SKM-1 treated with dmso at 0.1 percent for 144 hours (cell line): ENCODE results near the gene CDNF.
"Not testable (repeated sequence)": the region's sequence is repeated elsewhere in the genome, so short reads cannot be mapped to it uniquely, and the experiment has no call there.

Source experiments
- DNase-seq: peaks from one replicate; lab custom pipeline; 2025; ENCODE audit not compliant: unreplicated experiment; lab: John Stamatoyannopoulos, UW

The CDNF gene

DNA sequence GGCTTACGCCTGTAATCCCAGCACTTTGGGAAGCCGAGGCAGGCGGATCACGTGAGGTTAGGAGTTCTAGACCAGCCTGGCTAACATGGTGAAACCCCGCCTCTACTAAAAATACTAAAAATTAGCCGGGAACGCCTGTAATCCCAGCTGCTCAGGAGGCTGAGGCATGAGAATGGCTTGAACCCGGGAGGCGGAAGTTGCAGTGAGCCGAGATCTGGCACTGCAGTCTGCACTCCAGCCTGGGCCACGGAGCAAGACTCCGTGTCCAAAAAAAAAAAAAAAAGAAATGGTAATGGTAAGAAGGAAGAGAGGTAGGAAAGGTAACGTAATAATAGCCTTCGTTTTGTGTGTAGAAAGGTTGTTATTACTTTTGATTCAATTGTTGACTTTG is 1.5 kb upstream of the CDNF start:
- no peak for DNase-seq

DNA sequence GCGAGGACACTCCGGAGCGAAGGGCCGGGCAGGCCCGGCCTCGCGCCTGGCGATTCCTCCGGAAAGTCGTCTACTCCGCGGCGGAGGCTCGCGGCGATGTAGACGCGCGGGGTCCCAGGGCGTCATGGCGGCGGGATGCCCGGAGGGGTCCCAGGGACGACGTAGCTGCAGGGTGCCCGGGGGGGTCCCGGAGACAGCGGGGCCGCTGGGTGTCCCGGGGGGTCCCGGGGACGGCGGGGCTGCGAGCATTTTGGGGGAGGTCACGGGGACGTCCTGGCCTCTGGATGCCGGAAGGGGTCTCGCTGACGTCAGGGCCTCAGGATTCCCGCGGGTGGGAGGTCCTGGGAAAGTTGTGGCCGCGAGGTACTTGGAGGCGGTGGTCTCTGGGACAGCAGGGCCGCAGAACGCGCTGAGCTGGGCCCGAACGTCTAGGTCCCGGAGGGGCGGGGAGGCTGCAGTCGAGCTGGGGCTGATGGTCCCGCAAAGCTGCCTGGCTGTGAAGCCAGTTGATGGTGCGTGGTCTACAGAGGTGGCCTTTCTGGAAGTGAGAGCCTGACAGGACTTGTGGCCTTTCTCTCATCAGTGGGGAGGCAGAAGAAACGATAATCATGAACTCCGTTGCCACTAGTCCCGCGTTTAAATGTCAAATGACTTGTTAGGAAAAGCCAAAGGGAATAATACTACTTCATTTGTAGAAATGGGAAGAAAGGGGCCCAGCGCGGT is 906 bp upstream of the CDNF start:
- no peak for DNase-seq

DNA sequence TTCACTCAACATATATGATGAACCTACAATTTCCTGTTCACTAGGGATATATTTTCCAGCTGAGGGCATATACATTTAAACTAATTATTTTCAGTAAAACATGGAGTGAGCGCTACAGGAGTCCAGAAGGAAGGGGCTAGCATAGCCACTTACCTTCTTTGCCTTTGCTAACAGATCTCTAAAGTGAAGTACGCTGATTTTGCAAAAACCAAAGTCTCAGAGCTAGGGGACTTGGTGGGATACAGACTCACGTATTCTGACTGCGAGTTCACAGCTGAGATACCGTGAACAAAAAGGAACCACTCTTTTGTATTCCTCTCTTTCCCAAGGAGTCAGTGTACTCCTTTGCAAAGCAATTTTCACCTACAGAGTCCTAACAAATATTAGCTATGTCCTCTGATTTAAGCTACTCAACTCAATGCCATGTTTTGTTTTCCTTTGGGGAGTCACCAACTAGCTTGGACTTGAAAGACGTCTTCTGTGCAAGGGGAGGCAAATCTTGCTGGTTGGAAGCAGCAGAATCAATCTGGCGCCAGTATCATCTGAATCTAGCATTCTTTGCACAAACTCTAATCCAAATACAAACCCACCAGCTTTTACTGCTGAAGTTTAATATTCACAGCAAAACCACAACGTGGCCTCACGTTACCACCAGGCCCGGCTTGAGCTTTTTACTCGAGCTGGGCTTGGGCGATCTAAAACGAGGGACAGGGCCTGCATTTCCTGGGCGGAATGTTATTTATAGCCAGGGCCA is 657 bp downstream of the CDNF start:
- no peak for DNase-seq

DNA sequence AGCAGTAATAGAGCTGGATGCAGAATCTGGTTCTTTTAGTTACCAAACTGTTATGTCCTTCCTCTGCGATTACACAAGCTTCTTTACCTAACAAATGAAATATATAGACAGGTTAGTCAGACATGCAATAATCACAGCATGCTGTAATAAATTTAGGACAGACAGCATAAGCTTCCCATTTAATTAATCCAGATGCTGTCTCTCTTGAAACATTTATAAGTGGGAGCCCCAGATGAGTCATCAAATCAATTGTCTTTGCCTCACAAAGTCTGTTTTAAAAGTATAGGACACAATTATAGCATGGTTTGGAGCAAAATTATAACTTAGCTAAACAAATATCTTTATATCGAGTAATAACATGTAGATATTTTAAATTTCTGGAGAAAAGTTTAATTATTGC is 1.6 kb downstream of the CDNF start:
- DNase-seq = no peak

DNA sequence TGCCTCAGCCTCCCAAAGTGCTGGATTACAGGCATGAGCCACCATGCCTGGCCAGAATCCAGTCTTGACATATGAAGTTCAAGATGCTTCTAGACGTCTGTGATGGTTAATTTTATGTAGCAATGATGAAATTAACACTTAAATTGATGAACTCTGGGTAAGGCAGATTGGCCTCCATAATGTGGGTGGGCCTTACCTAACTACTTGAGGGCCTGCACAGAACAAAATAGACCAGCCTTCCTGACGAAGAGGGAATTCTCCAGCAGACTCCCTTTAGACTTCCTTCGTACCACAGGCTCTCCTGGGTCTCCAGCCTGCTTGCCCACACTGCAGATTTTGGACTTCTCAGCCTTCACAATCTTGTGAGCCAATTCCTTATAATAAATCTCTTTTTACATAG is 4.7 kb downstream of the CDNF start:
- DNase-seq = no peak

DNA sequence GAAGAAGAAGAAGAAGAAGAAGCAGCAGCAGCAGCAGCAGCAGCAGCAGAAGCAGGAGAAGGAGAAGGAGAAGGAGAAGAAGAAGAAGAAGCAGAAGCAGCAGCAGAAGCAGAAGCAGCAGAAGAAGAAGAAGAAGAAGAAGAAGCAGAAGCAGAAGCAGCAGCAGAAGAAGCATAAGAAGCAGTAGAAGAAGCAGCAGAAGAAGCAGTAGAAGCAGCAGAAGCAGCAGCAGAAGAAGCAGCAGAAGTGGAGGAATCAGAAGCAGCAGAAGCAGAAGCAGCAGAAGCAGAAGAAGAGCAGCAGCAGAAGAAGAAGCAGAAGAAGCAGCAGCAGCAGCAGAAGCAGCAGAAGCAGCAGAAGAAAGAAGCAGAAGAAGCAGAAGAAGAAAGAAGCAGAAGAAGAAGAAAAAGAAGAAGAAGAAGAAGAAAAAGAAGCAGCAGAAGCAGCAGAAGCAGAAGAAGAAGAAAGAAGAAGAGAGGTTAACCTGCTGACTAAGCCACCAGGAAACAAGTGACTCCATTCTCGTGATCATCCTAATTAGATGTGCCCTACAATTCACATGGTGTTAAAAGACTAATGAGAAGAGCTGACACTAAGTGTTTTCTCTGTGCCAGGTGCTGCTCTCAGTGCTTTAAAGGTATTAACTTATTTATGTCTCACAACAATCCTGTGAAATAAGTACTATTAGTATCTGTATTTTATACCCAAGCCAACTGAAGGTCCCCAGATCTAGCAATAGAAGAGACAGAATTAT is 11.6 kb downstream of the CDNF start:
- peak; percentile 31 for DNase-seq

DNA sequence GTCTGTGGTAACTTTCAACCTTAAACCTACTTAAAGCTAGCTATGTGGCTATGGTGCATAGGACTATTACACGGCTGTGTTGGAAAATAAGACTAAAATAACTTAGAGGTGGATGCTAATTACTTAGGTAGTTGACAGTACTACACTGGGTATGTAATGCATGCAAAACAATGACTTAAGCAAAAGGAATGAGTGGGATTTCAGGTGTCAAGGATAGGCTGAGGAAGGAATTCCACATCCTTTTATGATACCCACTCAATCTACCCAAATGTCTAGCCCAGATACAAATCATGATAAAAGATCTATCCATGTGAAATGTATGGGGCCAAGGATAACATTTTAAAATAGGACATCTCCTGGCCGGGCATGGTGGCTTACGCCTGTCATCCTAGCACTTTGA is 13.9 kb downstream of the CDNF start:
- no peak for DNase-seq

DNA sequence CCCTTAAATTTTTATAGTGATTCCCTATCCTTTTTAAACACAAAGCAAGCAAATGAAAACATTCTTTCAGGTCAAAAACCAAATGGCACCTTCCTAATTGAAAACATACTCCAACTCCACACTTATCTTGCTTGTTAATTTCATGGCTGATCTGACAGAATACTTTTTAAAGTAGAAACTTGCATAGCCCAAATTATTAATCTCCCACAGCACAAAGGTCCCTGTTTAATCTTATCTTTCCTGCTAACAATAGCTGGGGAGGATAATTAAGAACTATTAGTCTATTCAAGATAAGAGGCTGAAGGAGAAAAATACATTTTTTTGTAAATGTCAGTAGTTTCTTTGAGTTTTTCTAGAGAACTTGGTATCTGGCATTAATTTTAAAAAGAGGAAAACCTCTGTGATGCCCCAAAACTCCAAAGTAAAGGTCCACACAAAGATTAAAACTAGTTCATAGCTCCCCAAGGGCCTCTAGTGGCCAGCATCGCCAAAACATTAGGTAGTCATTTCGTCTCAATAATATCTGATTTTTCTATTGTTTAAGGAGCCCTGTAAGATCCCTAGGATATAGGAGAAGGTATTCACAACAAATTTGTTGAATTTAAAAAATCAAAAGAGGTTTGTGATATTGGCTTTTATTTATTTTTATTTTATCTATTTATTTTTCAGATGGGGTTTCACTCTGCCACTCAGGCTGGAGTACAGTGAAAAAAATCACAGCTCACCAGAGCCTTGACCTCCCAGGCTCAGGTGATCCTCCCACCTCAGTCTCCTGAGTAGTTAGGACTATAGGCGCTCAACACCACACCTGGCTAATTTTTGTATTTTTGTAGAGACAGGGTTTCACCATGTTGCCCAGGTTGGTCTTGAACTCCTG is 14.7 kb downstream of the CDNF start:
- peak; percentile 39 for DNase-seq

DNA sequence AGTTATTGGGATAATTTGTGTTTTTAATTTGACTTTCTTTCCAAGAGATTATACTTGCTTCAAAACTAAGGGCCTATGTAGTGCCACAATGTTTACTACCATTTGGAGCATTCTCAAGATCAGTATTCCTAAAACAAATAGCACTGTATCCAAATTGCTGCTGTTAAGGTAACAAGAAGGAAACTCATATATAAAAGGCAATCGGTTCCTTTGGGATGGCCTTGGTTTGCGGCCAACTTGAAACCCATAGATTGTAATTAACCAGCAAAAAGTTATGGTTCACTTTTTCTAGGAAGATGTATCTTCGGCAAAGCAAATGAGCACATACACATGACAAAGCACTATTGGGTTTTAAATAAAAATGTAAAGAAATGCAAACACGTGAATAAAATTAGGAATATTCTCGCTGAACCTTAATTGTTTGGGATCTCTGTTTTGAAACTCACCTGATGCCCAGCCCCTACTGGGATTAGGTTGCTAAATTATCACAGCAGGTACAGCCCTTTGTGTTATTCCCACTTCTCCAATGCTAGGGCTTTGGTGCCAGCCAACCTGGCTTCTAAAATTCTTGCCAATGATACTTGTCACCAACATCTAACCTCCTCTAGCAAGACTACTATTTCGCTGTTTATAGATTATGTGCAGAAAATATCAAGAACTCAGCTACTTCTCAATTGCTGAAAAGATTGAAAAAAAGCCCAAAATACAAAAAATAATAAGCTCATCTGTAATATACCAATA is 16.0 kb downstream of the CDNF start:
- DNase-seq = no peak

DNA sequence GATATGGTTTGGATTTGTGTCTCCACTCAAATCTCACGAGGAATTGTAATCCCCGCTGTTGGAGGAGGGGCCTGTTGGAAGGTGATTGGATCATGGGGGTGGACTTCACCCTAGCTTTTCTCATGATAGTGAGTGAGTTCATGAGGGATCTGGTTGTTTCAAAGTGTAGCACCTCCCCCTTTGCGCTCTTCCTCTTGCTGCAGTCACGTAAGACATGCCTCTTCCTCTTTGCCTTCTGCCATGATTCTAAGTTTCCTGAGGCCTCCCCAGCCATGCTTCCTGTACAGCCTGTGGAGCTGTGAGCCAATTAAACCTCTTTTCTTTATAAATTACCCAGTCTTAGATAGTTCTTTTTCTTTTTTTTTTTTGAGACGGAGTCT is 17.1 kb downstream of the CDNF start:
- no peak for DNase-seq

DNA sequence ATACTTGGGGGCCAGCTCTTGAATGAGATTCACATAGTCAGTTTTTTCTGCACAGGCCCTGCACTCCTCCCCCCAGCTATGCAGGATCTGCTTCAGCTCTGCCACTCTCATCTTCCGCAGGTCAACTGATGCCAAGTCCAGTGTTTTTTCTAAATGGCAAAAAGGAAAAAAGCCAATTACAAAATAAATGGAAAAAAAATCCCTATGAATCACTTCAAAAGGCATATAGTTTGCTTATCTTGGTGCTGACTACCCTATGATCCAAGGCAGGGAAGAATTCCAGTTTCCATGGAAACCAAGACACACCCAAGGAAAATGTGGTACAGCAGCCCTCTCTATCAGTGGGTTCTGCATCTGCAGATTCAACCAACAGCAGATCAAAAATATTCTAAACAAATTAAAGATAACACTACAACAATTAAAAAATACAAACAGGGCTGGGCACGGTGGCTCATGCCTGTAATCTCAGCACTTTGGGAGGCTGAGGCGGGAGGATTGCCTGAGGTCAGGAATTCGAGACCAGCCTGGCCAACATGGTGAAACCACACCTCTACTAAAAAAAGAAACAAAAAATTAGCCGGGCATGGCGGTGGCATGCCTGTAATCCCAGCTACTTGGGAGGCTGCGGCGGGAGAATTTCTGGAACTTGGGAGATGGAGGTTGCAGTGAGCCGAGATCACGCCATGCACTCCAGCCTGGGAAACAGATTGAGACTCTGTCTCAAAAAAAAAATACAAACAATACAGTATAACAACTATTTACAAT is 17.6 kb downstream of the CDNF start:
- DNase-seq = no peak

DNA sequence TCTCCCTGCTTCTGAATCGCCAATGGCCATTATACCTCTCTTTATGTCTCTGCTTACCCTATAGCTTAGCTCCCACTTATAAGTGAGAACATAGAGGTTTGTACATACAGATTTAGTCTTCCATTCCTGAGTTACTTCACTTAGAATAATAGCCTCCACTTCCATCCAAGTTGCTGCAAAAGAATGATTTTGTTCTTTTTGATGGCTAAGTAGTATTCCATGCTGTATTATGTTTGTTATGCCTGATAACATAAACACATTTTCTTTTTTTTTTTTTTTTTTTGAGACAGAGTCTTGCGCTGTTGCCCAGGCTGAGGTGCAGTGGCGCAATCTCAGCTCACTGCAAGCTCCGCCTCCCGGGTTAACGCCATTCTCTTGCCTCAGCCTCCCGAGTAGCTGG is 21.1 kb downstream of the CDNF start:
- not testable (repeated sequence) for DNase-seq

DNA sequence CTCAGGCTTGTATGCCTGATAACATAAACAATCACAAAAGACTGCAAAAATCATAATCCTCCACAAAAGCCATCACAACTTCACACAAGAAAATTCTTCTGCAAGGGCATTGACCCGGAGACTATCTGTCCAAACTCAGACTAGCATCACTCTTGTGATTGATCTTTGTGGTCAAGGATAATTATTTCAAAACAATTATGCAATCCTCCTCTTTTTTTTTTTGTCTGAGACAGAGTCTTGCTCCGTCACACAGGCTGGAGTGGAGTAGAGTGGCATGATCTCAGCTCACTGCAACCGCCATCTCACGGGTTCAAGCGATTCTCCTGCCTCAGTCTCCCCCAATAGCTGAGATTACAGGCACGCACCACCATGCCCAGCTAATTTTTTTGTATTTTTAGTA is 22.2 kb downstream of the CDNF start:
- peak; percentile 4 for DNase-seq

DNA sequence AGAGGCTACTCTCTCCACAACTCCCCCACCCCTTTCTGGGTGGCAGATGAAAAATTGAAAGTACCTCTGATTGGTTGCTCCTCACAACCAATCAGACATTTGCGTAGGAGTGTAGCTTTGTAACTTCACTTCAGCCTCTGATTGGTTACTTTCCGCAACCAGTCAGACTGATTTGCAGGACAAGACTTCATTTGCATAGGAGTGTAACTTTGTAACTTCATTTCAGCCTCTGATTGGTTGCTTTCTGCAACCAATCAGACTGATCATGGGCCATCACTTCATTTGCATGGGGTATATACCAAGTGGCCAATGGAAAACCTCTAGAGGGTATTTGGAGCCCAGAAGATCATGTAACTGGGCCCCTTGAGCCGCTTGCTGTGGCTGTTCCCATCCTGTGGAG is 25.6 kb downstream of the CDNF start:
- no peak for DNase-seq

DNA sequence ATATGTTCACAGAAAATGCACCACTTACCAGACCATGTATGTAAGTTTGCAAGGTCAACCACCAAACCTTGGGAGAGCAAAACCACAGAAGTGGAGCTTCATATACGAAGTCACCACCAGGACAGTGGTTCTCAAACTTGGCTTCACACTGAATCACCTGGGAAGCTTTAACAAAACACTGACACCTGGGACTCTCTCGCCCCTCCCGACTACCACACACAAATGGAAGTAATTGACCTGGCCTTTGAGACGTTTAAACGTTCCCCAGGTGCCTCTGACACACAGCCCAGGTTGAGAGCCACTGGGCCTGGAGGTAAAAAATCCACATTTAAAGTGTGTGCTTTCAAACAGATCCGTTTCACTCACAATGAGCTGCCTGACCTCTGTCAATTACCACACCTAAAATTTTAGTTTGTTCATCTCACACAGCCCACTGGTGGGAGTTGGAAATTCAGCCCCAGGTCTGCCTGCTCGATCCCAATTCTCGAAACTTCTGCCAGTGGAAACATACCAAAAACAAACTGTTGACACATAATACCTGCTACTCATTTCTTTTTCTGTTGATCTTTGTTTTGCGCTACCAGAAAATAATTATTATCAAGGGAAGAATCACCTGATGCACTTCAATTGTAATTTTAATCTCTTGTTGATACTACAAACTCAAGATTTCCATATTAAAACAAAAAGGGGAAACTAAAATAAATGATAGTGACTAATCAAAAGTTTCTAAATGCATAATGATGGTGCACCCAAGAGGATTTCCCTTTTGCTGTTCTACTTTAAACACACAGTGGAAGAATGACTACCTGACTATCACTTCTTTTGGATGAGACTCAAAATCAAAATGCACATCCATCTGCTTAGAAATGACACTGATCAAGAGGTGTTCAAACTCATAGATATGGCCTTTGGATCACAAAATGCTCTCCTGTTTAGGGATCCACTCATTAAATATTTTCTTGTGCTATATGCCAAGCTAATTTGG is 26.6 kb downstream of the CDNF start:
- no peak for DNase-seq

DNA sequence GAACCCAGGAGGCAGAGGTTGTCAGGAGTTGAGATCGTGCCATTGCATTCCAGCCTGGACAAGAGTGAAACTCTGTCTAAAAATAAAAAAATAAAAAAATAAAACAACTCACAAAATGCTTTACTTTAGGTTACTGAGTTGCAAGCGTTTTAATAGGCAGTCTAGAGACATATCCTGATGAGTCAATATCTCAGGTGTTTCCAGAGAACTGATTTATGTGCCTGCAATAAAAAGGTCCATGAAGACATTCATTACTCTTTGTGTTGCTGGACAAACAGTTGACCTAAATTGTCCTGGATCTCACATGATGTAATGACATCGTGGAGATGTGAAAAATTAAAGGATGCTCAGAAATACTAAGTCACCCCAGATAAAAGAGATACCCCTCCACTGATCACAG is 31.5 kb downstream of the CDNF start:
- DNase-seq = no peak

DNA sequence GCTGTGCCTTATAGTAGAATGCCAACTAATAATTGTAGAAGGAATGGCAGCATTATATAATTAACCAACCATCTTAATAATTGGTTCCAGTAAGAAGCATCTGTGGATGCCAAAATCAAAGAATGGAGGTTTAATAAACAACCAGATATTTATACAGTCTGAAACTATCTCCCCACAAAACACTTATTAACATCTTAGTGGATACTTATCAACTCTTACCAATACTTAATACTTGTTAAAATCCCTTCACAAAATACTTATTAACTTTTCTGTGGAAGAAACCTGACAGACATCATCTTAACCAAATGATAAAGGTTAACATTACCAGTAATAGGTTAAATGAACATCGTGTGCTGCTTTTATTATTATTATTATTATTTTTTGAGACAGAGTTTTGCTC is 34.0 kb downstream of the CDNF start:
- no peak for DNase-seq

DNA sequence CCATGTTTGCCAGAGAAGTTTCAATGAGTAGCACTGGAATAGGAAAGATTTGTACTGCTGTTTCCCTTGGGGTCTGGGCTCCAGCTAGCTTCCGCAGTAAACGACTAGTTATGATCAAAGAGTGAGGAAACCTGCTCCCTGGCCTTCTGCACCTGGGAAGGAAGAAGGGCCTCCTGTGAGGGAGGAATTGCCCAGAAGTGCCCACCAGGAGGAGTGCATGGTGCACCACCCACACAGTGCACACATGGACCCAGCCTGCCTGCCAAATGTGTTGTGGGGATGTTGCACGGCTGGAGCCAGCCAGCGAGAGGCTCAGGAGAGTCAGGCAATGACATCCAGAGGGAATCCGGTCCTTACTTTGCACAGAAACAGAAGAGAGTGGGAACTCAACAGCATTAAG is 36.1 kb downstream of the CDNF start:
- no peak for DNase-seq

DNA sequence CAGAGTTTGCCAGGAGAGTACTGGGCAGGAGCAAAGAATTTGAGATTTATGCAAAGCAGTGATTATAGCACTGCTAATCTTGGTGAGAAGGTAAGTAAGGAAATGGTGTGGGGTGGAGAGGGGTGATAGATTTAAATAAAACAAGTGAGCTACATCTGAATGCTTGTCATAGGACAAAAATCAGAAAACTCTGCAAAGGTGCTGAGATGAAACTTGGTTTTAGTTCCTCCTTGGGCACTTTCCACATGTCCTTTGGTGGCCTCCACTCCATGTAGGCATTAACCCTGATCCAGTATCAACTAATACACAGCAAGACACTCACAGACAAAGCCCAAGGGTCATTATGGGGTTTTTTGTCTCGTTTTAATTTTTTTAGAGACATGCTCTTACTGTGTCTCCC is 37.4 kb downstream of the CDNF start:
- no peak for DNase-seq
